GM23338 (cell line): ENCODE measurements around the gene TFPI. TPM values are rescaled to one million over a fixed set of nuclear protein-coding genes. Genes with fewer than 3 reads are reported as not detected.

Experiments used
- EZH2 ChIP-seq: fragments of 200-600 bp; sonication (generic); IDR thresholded peaks from one replicate; pipeline ENCODE4 v1.8.0; 2017; ENCODE audit warnings: antibody characterized with exemption, mild to moderate bottlenecking, low read depth; ENCODE audit not compliant: unreplicated experiment
- EZH2phosphoT487 ChIP-seq: fragments of 200-600 bp; sonication (generic); IDR thresholded peaks from one replicate; pipeline ENCODE4 v1.8.1; 2018; ENCODE audit warnings: antibody characterized with exemption; ENCODE audit not compliant: unreplicated experiment
- NANOG ChIP-seq: IDR thresholded peaks from 2 replicates; pipeline ENCODE4 v1.6.1; 2016; ENCODE audit warnings: antibody characterized with exemption, borderline replicate concordance
- POLR2AphosphoS5 ChIP-seq: IDR thresholded peaks from 2 replicates; pipeline ENCODE4 v1.6.1; 2016; ENCODE audit warnings: antibody characterized with exemption, low read depth
- STAT1 ChIP-seq: IDR thresholded peaks from one replicate; pipeline ENCODE4 v1.6.1; 2016; ENCODE audit warnings: antibody characterized with exemption; ENCODE audit not compliant: unreplicated experiment
- ZNF331 ChIP-seq: fragments of 250-450 bp; sonication (Bioruptor Pico); IDR thresholded peaks from 2 replicates; pipeline ENCODE4 v1.5.0; 2020; ENCODE audit warnings: low read depth, mild to moderate bottlenecking, moderate library complexity
- polyA plus RNA-seq: library from polyadenylated mRNA; unstranded; fragments of >200 nt; fragmentation: Nextera tagmentation; extraction: Ambion mirVana; gene quantifications from 2 replicates; pipeline ENCODE4 v1.2.1, GENCODE V29; 2016
- small RNA-seq: library from RNA; depleted of rRNA; stranded (forward); fragments of <200 nt; gene quantifications from one replicate; pipeline ENCODE3, GENCODE V24; 2014; ENCODE audit warnings: low replicate concordance
- total RNA-seq: library from RNA; depleted of rRNA; stranded (reverse); fragments of >200 nt; shearing (Covaris generic); gene quantifications from 2 replicates; pipeline ENCODE4 v1.2.3, GENCODE V29; 2014; rRNA removed
- TF ChIP-seq, protein P1 (sequence below): fragments of 250-450 bp; sonication (Bioruptor Pico); IDR thresholded peaks from 2 replicates; pipeline ENCODE4 v1.5.0; 2020; ENCODE audit warnings: mild to moderate bottlenecking, moderate library complexity
- TF ChIP-seq, protein P2 (sequence below), 2 experiments: fragments of 200-600 bp in 1 of 2; sonication (generic) in 1 of 2; conservative IDR thresholded peaks; 2 replicates each; pipeline versions ENCODE4 v1.5.1 to v1.6.1; 2016 to 2017; ENCODE audit warnings: antibody characterized with exemption in 2 of 2, low read depth in 2 of 2, mild to moderate bottlenecking in 2 of 2, moderate library complexity in 1 of 2
- TF ChIP-seq, protein P3 (sequence below): IDR thresholded peaks from 2 replicates; pipeline ENCODE4 v1.6.1; 2016; ENCODE audit warnings: antibody characterized with exemption

Gene TFPI
- total and polyA plus RNA-seq, 2 experiments from 2014 or later: 1.8 to 1.9 TPM

DNA sequence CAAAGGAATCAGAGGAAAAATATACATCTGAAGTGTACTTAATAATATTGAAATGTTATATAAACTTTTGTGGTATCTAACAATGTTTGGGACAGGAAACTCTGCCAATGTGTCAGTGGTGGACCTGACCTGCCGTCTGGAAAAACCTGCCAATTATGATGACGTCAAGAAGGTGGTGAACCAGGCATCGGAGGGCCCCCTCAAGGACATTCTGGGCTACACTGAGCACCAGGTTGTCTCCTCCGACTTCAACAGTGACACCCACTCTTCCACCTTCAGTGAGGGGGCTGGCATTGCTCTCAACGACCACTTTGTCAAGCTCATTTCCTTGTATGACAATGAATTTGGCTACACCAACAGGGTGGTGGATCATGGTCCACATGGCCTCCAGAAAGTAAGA, 138.8 kb downstream of the TFPI start (continued):
- TF ChIP-seq, protein P1, sequence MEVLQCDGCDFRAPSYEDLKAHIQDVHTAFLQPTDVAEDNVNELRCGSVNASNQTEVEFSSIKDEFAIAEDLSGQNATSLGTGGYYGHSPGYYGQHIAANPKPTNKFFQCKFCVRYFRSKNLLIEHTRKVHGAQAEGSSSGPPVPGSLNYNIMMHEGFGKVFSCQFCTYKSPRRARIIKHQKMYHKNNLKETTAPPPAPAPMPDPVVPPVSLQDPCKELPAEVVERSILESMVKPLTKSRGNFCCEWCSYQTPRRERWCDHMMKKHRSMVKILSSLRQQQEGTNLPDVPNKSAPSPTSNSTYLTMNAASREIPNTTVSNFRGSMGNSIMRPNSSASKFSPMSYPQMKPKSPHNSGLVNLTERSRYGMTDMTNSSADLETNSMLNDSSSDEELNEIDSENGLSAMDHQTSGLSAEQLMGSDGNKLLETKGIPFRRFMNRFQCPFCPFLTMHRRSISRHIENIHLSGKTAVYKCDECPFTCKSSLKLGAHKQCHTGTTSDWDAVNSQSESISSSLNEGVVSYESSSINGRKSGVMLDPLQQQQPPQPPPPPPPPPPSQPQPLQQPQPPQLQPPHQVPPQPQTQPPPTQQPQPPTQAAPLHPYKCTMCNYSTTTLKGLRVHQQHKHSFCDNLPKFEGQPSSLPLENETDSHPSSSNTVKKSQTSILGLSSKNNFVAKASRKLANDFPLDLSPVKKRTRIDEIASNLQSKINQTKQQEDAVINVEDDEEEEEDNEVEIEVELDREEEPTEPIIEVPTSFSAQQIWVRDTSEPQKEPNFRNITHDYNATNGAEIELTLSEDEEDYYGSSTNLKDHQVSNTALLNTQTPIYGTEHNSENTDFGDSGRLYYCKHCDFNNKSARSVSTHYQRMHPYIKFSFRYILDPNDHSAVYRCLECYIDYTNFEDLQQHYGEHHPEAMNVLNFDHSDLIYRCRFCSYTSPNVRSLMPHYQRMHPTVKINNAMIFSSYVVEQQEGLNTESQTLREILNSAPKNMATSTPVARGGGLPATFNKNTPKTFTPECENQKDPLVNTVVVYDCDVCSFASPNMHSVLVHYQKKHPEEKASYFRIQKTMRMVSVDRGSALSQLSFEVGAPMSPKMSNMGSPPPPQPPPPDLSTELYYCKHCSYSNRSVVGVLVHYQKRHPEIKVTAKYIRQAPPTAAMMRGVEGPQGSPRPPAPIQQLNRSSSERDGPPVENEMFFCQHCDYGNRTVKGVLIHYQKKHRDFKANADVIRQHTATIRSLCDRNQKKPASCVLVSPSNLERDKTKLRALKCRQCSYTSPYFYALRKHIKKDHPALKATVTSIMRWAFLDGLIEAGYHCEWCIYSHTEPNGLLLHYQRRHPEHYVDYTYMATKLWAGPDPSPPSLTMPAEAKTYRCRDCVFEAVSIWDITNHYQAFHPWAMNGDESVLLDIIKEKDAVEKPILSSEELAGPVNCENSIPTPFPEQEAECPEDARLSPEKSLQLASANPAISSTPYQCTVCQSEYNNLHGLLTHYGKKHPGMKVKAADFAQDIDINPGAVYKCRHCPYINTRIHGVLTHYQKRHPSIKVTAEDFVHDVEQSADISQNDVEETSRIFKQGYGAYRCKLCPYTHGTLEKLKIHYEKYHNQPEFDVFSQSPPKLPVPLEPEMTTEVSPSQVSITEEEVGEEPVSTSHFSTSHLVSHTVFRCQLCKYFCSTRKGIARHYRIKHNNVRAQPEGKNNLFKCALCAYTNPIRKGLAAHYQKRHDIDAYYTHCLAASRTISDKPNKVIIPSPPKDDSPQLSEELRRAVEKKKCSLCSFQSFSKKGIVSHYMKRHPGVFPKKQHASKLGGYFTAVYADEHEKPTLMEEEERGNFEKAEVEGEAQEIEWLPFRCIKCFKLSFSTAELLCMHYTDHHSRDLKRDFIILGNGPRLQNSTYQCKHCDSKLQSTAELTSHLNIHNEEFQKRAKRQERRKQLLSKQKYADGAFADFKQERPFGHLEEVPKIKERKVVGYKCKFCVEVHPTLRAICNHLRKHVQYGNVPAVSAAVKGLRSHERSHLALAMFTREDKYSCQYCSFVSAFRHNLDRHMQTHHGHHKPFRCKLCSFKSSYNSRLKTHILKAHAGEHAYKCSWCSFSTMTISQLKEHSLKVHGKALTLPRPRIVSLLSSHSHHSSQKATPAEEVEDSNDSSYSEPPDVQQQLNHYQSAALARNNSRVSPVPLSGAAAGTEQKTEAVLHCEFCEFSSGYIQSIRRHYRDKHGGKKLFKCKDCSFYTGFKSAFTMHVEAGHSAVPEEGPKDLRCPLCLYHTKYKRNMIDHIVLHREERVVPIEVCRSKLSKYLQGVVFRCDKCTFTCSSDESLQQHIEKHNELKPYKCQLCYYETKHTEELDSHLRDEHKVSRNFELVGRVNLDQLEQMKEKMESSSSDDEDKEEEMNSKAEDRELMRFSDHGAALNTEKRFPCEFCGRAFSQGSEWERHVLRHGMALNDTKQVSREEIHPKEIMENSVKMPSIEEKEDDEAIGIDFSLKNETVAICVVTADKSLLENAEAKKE (CRISPR knock-in tag): no peak
- TF ChIP-seq NANOG (no peak), EZH2phosphoT487 (no peak), POLR2AphosphoS5 (no peak), STAT1 (no peak), ZNF331 (CRISPR knock-in tag) (no peak), EZH2 (no peak)
- TF ChIP-seq, protein P2, sequence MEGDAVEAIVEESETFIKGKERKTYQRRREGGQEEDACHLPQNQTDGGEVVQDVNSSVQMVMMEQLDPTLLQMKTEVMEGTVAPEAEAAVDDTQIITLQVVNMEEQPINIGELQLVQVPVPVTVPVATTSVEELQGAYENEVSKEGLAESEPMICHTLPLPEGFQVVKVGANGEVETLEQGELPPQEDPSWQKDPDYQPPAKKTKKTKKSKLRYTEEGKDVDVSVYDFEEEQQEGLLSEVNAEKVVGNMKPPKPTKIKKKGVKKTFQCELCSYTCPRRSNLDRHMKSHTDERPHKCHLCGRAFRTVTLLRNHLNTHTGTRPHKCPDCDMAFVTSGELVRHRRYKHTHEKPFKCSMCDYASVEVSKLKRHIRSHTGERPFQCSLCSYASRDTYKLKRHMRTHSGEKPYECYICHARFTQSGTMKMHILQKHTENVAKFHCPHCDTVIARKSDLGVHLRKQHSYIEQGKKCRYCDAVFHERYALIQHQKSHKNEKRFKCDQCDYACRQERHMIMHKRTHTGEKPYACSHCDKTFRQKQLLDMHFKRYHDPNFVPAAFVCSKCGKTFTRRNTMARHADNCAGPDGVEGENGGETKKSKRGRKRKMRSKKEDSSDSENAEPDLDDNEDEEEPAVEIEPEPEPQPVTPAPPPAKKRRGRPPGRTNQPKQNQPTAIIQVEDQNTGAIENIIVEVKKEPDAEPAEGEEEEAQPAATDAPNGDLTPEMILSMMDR (conservative IDR thresholded peaks at IDR 0.05; ENCODE audit: low read depth in 2 of 2): no peak
- TF ChIP-seq, protein P3, sequence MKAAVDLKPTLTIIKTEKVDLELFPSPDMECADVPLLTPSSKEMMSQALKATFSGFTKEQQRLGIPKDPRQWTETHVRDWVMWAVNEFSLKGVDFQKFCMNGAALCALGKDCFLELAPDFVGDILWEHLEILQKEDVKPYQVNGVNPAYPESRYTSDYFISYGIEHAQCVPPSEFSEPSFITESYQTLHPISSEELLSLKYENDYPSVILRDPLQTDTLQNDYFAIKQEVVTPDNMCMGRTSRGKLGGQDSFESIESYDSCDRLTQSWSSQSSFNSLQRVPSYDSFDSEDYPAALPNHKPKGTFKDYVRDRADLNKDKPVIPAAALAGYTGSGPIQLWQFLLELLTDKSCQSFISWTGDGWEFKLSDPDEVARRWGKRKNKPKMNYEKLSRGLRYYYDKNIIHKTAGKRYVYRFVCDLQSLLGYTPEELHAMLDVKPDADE: no peak

Small RNA genes lying within 50 kb of the gene (small RNA-seq; reads per million reads assigned to genes)
- gene GAPDHP59: not detected

Other genes starting within 250 kb of the TFPI start
- 5.9 and 10.9 TPM in 2 replicates for gene CALCRL, start 106.2 kb downstream of the TFPI start, total RNA-seq
- gene CALCRL, start 106.2 kb downstream of the TFPI start, polyA plus RNA-seq: 2.6 and 3.2 TPM in 2 replicates